Activated CD8-positive, alpha-beta T cell treated with anti-CD3 and anti-CD28 coated beads for 36 hours (primary cell): ENCODE measurements around the gene CELF2. TPM values are rescaled to one million over a fixed set of nuclear protein-coding genes. Genes with fewer than 3 reads are reported as not detected.

Experiments
- ATAC-seq: fragments of 200-7000 bp; cut with Tn5 transposase; one replicate; pipeline ENCODE4 v1.10.0; 2021; ENCODE audit warnings: mild to moderate bottlenecking, moderate library complexity
- CTCF ChIA-PET: fragments of 350-600 bp; sonication (Branson Sonifier 250); formaldehyde crosslinking; loops from one replicate; lab custom pipeline; 2021; ENCODE audit warnings: antibody characterized with exemption; lab: Charles Lee
- POLR2A ChIA-PET: fragments of 350-600 bp; sonication (Branson Sonifier 250); formaldehyde crosslinking; loops from one replicate; lab custom pipeline; 2021; ENCODE audit warnings: antibody characterized with exemption; lab: Charles Lee
- DNase-seq: peaks from one replicate; pipeline ENCODE4 v3.0.0-alpha.2; 2020
- H3K27ac Mint-ChIP-seq: one replicate; pipeline ENCODE4 v1.8.0; 2021; ENCODE audit warnings: mild to moderate bottlenecking, mixed read lengths
- H3K27me3 Mint-ChIP-seq: one replicate; pipeline ENCODE4 v1.8.0; 2021; ENCODE audit warnings: mixed read lengths
- H3K36me3 Mint-ChIP-seq: one replicate; pipeline ENCODE4 v1.8.0; 2021; ENCODE audit warnings: low read depth, mixed read lengths
- H3K4me1 Mint-ChIP-seq: one replicate; pipeline ENCODE4 v1.8.0; 2021; ENCODE audit warnings: low read depth, mixed read lengths
- H3K4me3 Mint-ChIP-seq: one replicate; pipeline ENCODE4 v1.8.0; 2021; ENCODE audit warnings: mild to moderate bottlenecking, moderate library complexity, mixed read lengths
- H3K9me3 Mint-ChIP-seq: one replicate; pipeline ENCODE4 v1.8.0; 2021; ENCODE audit warnings: mixed read lengths
- intact Hi-C: fragments of 100-400 bp; cut with micrococcal nuclease; formaldehyde crosslinking; loops from one replicate; pipeline ENCODE4 v1.10.0; 2022
- total RNA-seq, 2 experiments: library from RNA; stranded (reverse); gene quantifications; one replicate each; pipeline ENCODE4 v1.2.3, GENCODE V29; 2021
- TF ChIP-seq, protein P1 (sequence below): fragments of 200-600 bp; IDR thresholded peaks from one replicate; pipeline ENCODE4 v1.8.0; 2022; ENCODE audit warnings: antibody characterized with exemption, mild to moderate bottlenecking

CELF2 gene
- total RNA-seq, 2 experiments from 2014 or later, result 132 to 133 TPM

DNA sequence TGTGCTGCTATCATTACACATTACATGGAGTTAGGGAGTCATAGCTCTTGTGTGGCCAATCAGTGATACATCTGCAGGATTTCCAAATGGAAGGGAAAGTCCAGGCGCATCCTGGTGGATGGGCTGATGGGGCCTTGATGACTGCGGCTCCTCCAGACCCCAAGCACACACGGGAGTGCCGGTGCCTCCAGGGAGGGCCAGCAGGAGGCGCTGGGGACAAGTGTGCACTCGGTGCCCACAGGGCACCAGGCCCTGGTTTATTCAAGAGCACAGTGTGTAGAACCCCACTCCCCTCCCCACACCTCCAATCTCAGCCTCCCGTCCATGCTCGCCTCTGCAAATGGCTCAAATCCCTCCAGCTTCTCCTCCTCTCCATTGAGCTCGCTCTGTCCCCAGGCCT, 349.8 kb downstream of the CELF2 start:
- TF ChIP-seq, protein P1, sequence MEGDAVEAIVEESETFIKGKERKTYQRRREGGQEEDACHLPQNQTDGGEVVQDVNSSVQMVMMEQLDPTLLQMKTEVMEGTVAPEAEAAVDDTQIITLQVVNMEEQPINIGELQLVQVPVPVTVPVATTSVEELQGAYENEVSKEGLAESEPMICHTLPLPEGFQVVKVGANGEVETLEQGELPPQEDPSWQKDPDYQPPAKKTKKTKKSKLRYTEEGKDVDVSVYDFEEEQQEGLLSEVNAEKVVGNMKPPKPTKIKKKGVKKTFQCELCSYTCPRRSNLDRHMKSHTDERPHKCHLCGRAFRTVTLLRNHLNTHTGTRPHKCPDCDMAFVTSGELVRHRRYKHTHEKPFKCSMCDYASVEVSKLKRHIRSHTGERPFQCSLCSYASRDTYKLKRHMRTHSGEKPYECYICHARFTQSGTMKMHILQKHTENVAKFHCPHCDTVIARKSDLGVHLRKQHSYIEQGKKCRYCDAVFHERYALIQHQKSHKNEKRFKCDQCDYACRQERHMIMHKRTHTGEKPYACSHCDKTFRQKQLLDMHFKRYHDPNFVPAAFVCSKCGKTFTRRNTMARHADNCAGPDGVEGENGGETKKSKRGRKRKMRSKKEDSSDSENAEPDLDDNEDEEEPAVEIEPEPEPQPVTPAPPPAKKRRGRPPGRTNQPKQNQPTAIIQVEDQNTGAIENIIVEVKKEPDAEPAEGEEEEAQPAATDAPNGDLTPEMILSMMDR, result no peak
- Mint-ChIP-seq H3K4me1 (peaks cover 8% of the 10 kb centered on the region), H3K27me3 (no peaks in the 10 kb centered on the region), H3K4me3 (no peak overlapping the region), H3K27ac (no peak overlapping the region), H3K9me3 (no peaks in the 10 kb centered on the region), H3K36me3 (no peaks in the 10 kb centered on the region)
- CTCF ChIA-PET, result no interaction called here
- intact Hi-C loops, result no loop called here
- ATAC-seq (no peak), DNase-seq (no peak)
- POLR2A ChIA-PET, result no interaction called here

DNA sequence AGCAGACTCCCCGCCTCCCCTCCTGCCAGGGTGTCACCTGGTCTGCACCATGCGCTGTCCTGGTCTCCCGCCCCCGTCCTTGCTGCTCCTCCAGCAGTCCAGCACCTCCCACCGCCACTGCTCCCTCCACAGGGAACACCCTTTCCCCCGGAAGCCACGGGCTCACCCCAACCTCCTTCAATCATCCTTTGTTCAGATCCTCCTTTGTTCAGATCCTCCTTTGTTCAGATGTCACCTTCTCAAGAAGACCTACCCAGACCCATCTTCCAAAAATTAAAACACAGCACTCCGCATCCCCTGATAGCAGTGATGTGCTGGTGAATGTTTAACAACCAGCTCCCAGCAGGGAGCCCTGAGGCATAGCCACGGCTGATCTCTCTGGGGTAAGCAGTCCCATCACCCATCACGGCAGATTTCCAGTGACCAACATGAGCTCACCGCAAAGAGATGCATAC, 356.1 kb downstream of the CELF2 start:
- DNase-seq (no peak), ATAC-seq (no peak)
- no peaks in the 10 kb centered on the region for H3K9me3 Mint-ChIP-seq
- no peaks in the 10 kb centered on the region for H3K27me3 Mint-ChIP-seq
- H3K27ac Mint-ChIP-seq, result no peak overlapping the region
- TF ChIP-seq, protein P1, result no peak
- no peaks in the 10 kb centered on the region for H3K36me3 Mint-ChIP-seq
- POLR2A ChIA-PET, result no interaction called here
- H3K4me3 Mint-ChIP-seq, result no peak overlapping the region
- peaks cover 2% of the 10 kb centered on the region for H3K4me1 Mint-ChIP-seq
- CTCF ChIA-PET, result no interaction called here
- intact Hi-C loops, result no loop called here

DNA sequence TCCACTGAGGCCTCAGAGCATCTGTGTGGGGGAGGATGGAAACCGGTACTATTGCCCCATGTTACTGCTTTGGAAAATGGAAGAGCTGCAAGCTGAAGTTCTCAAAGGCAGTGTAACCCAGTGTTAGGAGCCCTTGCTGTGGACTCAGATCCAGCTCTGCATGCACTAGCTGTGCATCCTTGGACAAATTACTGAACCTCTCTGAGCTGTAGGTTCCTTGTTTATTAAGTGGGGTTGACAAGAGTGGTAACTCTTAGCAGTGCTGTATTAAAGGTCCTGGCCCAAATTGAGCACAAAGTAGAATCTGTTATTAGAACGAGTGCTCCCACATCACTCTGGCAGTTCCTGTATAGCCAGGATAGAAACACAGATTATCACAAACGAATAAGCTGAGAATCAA, 359.6 kb downstream of the CELF2 start:
- H3K4me3 Mint-ChIP-seq, result no peak overlapping the region
- DNase-seq (no peak), ATAC-seq (no peak)
- no peak overlapping the region for H3K27ac Mint-ChIP-seq
- ChIA-PET POLR2A (no interaction called here), CTCF (no interaction called here)
- H3K36me3 Mint-ChIP-seq, result no peaks in the 10 kb centered on the region
- H3K4me1 Mint-ChIP-seq, result peaks cover 1% of the 10 kb centered on the region
- TF ChIP-seq, protein P1, result no peak
- intact Hi-C loops, result no loop called here
- H3K27me3 Mint-ChIP-seq, result no peaks in the 10 kb centered on the region
- no peaks in the 10 kb centered on the region for H3K9me3 Mint-ChIP-seq

DNA sequence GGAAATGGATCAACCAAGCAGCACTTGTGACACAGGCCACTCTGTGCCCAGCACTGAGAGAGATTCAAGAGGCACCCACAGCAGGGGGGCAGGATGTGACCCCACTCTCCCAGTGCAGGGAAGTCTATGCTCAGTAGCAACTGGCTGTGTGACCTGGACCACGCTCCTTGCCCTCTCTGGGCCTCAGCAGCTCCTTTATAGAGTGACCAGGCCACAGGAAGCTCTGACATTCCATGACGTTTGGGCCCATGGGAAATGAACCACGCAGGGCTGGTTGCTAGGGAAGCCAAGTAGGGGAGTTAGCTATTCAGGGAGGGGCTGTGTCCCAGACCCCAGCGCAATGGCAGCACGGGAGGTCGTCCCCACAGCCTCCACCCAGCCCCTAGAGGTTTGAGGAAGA, 361.2 kb downstream of the CELF2 start:
- Mint-ChIP-seq H3K4me1 (peaks cover 1% of the 10 kb centered on the region), H3K36me3 (no peaks in the 10 kb centered on the region), H3K4me3 (no peak overlapping the region), H3K27me3 (no peaks in the 10 kb centered on the region), H3K9me3 (no peaks in the 10 kb centered on the region), H3K27ac (no peak overlapping the region)
- POLR2A ChIA-PET, result no interaction called here
- no peak for ATAC-seq
- CTCF ChIA-PET, result no interaction called here
- intact Hi-C loops, result no loop called here
- TF ChIP-seq, protein P1, result no peak
- DNase-seq, result no peak

DNA sequence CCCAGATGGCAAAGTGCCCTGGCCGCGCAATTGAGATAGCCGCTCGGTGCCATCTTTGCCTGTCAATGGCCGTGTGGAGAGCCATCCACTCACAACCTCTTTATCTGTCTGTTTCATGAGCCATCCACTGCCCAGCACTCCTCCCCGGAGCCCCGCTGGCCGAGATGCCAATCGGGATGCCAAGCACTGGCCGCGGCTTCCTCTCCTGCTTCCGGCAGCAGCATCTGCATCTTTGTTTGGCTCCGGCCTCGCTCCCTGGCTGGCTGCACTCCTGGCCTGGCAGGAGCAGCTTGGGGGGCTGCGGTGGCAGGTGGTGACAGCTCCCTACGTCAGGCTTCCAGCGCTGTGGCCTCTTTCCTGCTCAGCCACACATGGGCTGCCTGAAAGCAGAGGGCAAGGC, 362.1 kb downstream of the CELF2 start:
- no peaks in the 10 kb centered on the region for H3K9me3 Mint-ChIP-seq
- no peak overlapping the region for H3K27ac Mint-ChIP-seq
- no peak for ATAC-seq
- CTCF ChIA-PET, result no interaction called here
- TF ChIP-seq, protein P1, result no peak
- H3K36me3 Mint-ChIP-seq, result no peaks in the 10 kb centered on the region
- no peak overlapping the region for H3K4me3 Mint-ChIP-seq
- intact Hi-C loops, result no loop called here
- POLR2A ChIA-PET, result no interaction called here
- no peaks in the 10 kb centered on the region for H3K27me3 Mint-ChIP-seq
- peaks cover 1% of the 10 kb centered on the region for H3K4me1 Mint-ChIP-seq
- DNase-seq, result no peak
